HG03378 (cell line): ENCODE data around the gene GPR160.
A peak's percentile ranks its signal among the peaks of the same experiment; 100 is the strongest.
"Not testable (repeated sequence)": the region's sequence is repeated elsewhere in the genome, so short reads cannot be mapped to it uniquely, and the experiment has no call there.

Source experiments
- ATAC-seq: cut with Tn5 transposase; IDR thresholded peaks from one replicate; pipeline ENCODE4 v1.9.1; 2021; ENCODE audit warnings: mild to moderate bottlenecking, moderate library complexity; ENCODE audit not compliant: unreplicated experiment

Gene GPR160

DNA sequence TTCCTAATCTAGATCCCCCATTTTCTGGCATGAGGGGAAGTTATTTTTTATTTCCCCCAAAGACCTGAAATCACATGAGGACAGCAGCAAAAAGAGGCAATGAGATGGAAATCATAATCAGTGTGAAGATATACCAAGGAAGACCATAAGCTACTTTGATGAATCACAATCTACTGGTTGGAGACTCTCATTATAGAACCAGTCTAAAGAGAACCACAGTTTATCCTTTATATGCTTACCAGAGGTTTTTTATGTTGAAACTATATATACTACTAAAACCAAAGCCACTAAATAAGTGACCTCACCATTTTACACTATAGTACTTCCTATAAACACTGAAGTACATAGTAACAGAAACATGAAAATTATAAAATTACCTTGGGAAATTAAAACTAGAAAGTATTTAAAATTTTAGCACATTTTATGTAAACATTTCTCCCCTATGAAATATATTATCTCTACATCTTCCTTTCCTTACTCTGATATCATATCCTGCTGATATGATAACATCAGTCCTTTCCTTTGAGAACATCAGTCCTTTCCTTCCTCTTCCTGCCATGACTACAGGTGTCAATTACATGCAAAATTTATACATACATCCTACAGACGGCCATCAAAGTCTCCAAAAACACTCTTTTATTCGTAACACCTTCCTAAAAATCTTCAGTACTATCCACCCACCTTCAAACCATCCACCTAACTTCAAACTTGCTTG is 71.9 kb downstream of the GPR160 start:
- ATAC-seq, result no peak

DNA sequence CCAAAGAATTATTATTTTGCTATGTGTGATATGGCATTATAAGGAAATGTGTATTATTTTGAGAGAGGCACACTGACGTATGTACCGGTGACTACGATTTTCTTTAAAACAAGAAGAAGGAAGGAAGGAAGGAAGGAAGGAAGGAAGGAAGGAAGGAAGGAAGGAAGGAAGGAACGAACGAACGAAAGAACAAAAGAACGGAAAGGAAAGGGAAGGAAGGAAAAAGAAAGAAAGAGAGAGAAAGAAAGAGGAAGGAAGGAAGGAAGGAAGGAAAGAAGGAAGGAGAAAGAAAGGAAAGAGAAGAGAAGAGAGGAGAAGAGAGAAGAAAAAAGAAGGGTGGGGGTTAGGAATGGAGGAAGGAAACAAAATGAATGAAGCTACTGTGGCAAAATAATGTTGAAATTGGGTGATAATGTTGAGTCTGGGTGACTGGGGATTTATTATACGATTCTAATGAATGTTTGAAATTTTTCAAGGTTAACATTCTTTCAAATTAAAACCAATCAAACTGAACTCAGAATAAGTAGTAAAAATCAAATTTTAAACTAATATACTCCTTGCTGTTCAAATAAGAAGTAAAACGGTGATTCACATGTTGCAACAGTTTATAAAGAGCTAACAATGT is 73.5 kb downstream of the GPR160 start:
- no peak for ATAC-seq

DNA sequence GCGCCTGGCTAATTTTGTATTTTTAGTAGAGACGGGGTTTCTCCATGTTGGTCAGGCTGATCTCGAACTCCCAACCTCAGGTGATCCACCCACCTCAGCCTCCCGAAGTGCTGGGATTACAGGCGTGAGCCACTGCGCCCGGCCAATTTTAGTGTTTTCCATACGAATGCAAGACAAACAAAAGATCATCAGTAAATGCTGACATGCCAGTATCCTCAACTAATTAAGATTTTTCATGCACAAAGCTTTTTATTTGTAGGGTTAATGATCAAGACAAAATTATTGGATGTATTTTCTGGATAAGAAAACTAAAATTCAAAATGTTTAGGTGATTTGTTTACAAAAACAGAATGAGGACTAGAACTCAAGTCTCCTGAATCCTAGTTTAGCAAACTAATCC is 76.4 kb downstream of the GPR160 start:
- ATAC-seq, result not testable (repeated sequence)

DNA sequence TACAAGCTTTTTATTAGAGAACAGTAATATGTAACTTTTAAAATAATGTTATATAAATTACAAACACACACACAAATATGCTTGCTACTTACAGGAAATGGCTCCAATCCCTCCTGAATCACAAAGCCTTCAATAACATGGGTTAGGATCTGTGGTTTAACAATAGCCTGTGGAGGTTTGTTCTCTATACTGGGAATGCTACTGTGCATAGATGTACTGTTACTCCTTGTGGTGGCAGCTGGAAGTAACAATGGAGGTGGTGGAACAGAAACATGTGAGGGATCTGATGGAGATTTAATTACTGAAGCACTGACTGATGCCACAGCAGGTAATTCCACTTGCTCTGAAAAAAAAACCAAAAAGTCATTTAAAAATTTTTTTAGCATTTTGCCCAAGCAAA is 79.3 kb downstream of the GPR160 start:
- ATAC-seq, result no peak

DNA sequence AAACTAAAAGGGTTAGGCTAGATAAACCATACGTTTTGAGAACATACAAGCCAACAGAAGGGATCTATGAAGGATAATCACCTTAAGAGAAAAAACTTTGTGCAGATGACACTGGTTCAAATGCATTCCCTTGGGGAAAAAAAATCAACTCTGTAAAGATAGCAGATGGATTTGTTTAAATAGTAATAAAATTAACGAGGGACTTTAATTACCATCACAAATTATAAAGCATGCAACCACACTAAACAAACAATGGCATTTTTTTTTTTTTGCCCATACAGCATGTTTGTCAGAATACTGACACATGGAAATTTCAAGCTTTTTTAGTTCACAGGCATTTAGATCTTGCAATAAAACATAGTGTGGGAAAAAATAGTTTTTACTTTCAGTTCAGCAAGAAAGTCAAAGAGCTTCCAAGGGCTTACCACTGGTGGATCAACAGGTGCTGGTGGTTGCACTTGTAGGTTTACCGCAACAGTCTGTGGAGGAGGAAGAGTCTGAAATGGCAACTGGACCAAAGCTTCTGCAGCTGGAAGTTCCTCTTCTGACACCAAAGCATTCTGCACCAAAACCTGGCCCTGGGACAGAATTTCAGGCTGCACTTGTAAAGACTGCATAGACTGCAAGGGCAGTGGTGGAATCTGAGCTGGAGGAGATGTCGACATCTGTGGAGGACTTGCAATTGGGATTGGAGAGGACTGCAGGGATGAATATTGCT is 90.6 kb downstream of the GPR160 start:
- ATAC-seq, result peak; percentile 90

DNA sequence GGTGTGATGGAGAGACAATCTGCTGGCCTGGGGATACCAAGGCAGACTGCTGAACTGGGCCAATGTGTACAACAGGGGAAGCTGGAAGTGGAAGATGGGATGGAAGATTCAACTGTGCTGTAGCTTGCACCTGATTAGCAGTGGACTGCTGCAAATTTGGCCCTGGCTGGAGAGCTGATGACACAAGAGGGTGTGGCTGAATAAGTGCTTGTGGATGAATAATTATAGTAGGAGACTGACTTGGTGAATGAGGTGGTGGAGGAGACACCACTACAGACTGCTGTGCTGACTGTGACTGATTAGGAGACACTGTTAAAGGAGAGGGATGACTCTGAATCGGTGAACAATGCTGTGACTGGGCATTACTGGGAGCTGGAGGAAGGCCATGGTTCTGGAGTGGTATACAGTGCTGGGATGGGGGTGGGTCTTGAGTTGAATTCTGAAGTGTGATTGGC is 91.2 kb downstream of the GPR160 start:
- peak; percentile 42 for ATAC-seq

DNA sequence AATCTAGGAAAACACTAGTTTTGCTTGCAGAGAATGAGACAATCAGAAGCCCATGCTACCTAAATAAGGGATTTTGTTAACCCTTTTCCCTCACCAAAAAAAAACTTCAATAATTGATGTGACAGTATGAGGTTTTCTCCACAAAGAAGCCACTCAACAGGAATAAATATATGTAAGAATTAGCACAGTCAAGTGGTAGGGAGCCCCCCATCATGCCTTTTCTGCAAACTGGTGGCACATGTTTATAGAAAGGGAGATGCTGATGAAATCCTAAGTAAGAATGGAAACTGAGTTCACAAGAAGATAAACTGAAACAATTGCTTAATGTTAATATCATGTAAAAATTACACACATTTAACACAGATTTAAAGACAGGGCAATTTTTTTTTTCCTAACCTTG is 92.7 kb downstream of the GPR160 start:
- no peak for ATAC-seq

DNA sequence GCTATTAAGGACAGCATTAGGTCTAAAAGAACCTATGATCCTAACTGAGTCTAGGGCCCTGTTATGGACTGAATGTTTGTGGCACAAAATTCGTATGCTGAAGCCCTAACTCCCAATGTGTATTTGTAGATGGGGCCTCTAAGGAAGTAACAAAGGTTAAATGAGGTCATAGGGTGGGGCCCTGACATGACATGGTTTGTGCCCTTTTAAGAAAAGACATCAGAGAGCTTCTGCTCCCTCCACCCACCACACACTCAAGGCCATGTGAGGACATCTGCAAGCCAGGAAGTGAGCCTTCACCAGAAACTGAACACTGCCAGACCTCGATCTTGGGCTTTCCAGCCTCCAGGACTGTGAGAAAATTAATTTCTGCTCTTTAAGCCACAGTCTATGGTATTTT is 94.5 kb downstream of the GPR160 start:
- no peak for ATAC-seq
